IPS-18a (cell line): ENCODE results near the gene SEPTIN8.

ENCODE experiments used
- H3K27ac ChIP-seq: one replicate; pipeline ENCODE4 v1.5.1; 2013; ENCODE audit warnings: low read length
- H3K27me3 ChIP-seq: one replicate; pipeline ENCODE4 v1.6.1; 2013; ENCODE audit warnings: mild to moderate bottlenecking, low read length; ENCODE audit not compliant: control insufficient read depth, insufficient read depth
- H3K36me3 ChIP-seq: one replicate; pipeline ENCODE4 v1.6.1; 2013; ENCODE audit warnings: low read depth, low read length; ENCODE audit not compliant: control insufficient read depth
- H3K4me1 ChIP-seq: one replicate; pipeline ENCODE4 v1.6.1; 2013; ENCODE audit warnings: low read depth, low read length; ENCODE audit not compliant: control insufficient read depth
- H3K4me3 ChIP-seq: one replicate; pipeline ENCODE4 v1.5.1; 2013; ENCODE audit warnings: low read length
- H3K9ac ChIP-seq: one replicate; pipeline ENCODE4 v1.6.1; 2013; ENCODE audit warnings: mild to moderate bottlenecking, low read length, moderate library complexity
- H3K9me3 ChIP-seq: one replicate; pipeline ENCODE4 v1.6.1; 2013; ENCODE audit warnings: low read depth, low read length; ENCODE audit not compliant: control insufficient read depth

The SEPTIN8 gene

DNA sequence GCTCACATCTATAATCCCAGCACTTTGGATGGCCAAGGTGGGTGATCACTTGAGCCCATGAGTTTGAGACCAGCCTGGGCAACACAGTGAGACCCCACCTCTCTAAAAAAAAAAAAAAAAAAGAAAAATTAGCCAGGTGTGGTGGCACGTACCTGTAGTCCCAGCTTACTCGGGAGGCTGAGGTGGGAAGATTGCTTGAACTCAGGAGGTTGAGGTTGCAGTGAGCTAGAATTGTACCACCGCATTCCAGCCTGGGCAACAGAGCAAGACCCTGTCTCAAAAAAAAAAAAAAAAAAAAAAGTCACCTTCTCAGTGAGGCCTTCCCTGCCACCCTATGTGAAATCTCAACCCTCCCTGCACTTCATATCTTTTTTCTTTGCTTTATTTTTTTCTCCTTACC lies 14.0 kb upstream of the SEPTIN8 start:
- no peak overlapping the region for H3K4me3 ChIP-seq
- H3K27ac ChIP-seq: no peak overlapping the region
- H3K9me3 ChIP-seq: no peaks in the 10 kb centered on the region
- no peak overlapping the region for H3K9ac ChIP-seq
- no peaks in the 10 kb centered on the region for H3K36me3 ChIP-seq
- no peaks in the 10 kb centered on the region for H3K27me3 ChIP-seq
- no peaks in the 10 kb centered on the region for H3K4me1 ChIP-seq

DNA sequence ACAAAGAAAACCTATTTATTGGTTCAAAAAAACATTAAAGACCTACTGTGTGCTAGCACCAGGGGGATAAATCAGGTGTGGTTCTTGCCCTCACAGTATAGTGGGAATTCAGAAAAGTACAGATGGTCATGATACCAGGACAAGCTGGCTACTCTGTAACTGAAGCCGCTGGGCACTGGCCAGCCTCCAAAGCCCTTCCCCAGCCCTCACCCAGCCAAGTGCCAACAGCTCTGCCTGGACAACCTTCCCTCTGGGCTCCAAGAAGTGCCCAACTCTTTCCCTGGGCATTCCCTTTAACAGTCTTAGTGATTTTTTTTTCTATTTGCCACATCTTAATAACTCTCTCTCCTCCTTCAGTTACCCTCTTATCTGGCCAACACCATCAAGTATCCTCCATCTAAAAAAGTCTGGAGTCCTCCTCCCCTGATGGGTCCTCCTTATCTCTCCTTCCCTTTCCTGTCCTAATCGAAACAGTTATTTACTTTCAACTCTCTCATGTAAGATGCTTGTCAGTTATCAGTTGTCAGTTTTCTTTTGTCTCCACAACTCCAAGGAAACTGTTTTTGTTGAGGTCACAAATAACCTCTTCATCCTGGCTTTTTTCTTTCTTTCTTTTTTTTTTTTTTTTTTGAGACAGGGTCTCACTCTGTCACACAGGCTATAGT lies 13.3 kb upstream of the SEPTIN8 start:
- Histone ChIP-seq H3K4me3 (no peak overlapping the region), H3K4me1 (no peaks in the 10 kb centered on the region), H3K27ac (no peak overlapping the region), H3K36me3 (no peaks in the 10 kb centered on the region), H3K9me3 (no peaks in the 10 kb centered on the region), H3K27me3 (no peaks in the 10 kb centered on the region), H3K9ac (no peak overlapping the region)

DNA sequence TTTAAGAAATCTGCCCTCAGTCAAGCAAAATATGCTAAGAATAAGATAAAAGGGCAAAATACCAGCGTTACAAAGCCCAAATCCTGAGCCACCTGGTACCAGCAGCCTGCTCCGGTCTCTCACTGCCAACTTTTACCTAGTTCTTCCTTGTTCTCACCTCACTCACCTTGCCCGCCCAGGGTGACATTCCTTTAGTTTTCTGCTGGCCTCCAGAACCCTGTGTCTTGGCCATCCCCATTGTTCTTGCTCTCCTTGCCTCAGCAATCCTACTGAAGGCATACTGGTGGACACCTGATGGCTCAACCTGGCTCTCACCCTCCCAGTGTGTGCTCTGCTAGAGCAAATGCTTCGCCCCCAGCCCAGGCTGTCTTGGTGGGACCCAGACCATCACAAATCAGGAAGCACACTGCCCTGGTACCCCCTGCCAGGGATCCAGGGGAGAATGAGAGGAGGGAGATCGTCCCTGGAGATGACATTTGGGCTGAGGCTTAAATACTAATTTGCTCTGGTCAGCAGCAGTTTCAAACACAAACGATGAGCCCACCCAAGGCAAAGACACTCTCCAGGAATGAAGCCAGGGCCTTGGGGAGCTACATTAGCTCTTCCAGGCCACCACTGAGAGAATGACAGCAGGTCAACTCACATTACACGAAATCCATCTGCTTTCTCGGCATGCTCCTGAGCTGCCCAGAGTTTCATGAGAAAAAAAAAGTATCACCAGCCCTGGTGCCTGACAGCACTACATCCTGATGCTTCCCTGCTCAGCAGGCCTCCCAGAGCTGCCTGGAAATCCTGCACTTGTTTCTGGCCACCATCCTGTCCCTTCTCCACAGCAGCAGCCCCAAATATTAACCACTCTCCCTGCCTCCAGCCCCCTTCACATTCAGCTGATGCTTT lies 12.2 kb upstream of the SEPTIN8 start:
- H3K36me3 ChIP-seq: no peaks in the 10 kb centered on the region
- no peak overlapping the region for H3K9ac ChIP-seq
- no peaks in the 10 kb centered on the region for H3K9me3 ChIP-seq
- no peak overlapping the region for H3K4me3 ChIP-seq
- H3K27me3 ChIP-seq: no peaks in the 10 kb centered on the region
- no peak overlapping the region for H3K27ac ChIP-seq
- H3K4me1 ChIP-seq: no peaks in the 10 kb centered on the region

DNA sequence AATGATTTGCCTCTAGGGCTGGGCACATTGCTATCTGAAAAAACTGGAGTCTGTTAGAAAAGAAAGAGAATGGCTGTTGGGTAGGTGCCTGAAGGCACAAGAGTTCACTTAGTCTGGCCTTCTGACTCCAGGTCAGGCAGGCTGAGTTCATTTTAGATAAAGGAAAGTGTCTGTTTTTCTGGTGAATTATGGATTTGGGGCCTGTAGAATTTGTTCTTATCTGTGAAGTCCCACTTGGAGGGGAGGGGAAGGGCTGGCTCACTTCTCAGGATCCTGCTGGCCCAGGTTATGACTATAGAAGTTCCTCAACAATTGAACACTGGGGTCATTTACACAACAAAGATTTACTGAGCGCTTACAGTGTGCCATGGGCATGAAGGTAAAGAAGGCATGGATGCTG lies 11.5 kb upstream of the SEPTIN8 start:
- H3K4me3 ChIP-seq: no peak overlapping the region
- no peaks in the 10 kb centered on the region for H3K9me3 ChIP-seq
- H3K9ac ChIP-seq: no peak overlapping the region
- no peaks in the 10 kb centered on the region for H3K27me3 ChIP-seq
- no peaks in the 10 kb centered on the region for H3K36me3 ChIP-seq
- H3K4me1 ChIP-seq: no peaks in the 10 kb centered on the region
- no peak overlapping the region for H3K27ac ChIP-seq

DNA sequence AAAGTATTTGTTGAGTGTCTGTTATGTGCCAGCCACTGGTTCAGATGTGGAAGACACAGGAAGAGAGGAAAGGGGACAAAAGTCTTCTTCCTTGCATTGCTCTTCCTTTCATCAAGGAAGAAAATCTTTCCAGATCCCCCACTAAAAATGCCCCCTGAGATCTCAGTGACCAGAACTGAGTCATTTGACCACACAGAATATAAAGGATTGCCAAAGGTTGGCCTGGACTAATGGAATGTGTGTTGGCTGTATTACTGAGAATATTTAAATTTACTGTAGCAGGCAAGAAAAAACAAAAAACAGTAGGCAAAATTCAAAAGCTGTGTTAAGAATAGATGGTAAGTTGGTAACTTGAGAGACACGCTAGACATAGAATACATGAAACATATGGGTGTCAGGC lies 10.0 kb upstream of the SEPTIN8 start:
- H3K9me3 ChIP-seq: no peaks in the 10 kb centered on the region
- H3K27ac ChIP-seq: no peak overlapping the region
- no peak overlapping the region for H3K9ac ChIP-seq
- H3K4me3 ChIP-seq: no peak overlapping the region
- no peaks in the 10 kb centered on the region for H3K4me1 ChIP-seq
- H3K36me3 ChIP-seq: no peaks in the 10 kb centered on the region
- H3K27me3 ChIP-seq: peaks cover 1% of the 10 kb centered on the region

DNA sequence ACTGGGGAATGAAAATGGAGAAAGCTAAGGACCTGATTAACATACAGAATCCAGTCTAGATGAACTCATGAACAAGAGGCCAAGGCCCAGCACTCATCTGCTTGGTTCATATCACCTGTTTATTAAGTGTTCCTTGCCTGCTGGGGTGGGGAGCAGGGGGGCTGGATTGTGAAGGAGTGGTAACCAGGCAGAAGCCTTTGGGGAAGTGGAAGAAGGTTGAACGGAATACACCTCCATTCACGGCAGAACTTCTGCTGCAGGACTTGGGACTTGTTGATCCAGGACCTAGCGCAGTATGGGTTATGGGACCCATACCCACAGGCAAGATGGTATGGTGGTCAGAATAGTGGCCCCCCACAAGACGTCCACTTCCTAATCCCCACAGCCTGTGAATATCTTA lies 8.8 kb upstream of the SEPTIN8 start:
- Histone ChIP-seq H3K4me3 (no peak overlapping the region), H3K9me3 (no peaks in the 10 kb centered on the region), H3K36me3 (no peaks in the 10 kb centered on the region), H3K4me1 (no peaks in the 10 kb centered on the region), H3K27me3 (peaks cover 5% of the 10 kb centered on the region), H3K27ac (no peak overlapping the region), H3K9ac (no peak overlapping the region)

DNA sequence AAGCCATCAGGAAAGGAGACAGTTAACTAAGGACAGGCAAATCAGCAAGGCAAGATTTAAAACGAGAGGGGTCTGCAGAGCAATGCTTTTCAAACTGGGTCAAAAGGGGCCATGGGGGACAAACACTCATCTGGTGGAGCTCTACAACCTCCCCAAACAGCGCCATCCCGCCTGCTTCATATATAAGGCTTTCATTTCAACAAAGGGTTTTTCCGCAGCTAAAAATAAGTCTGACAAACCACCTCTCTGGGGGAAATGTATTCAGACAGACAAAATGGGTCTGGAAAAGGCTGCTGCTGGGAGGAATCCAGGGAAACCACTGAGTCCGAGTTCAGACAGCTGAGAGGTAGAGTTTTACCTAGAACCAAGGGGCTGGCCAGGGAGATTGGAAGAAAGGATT lies 8.3 kb upstream of the SEPTIN8 start:
- peaks cover 5% of the 10 kb centered on the region for H3K27me3 ChIP-seq
- H3K4me3 ChIP-seq: no peak overlapping the region
- no peaks in the 10 kb centered on the region for H3K4me1 ChIP-seq
- H3K9ac ChIP-seq: no peak overlapping the region
- no peaks in the 10 kb centered on the region for H3K9me3 ChIP-seq
- H3K27ac ChIP-seq: no peak overlapping the region
- no peaks in the 10 kb centered on the region for H3K36me3 ChIP-seq

DNA sequence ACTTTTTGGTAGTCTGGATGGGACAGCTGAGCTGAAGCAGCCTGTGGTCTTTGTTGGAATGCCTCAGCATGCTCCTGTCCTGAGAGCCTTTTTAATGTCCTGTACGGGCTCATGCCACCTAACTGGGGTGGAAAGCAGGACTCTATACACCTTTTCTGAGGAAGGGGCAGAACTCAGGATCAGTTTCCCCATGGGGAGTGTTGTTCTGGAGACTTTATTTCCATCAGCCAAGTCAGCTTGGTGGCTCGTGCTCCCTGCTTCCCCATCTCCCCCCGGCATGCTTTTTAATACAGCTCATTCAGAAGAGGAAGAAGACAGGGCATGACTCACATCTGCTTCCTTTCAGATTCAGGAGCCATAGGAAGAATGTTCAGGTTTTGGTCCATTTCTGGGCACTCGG lies 5.1 kb upstream of the SEPTIN8 start:
- Histone ChIP-seq H3K27me3 (peaks cover 29% of the 10 kb centered on the region), H3K9ac (no peak overlapping the region), H3K4me1 (no peaks in the 10 kb centered on the region), H3K9me3 (no peaks in the 10 kb centered on the region), H3K4me3 (no peak overlapping the region), H3K27ac (no peak overlapping the region), H3K36me3 (no peaks in the 10 kb centered on the region)

DNA sequence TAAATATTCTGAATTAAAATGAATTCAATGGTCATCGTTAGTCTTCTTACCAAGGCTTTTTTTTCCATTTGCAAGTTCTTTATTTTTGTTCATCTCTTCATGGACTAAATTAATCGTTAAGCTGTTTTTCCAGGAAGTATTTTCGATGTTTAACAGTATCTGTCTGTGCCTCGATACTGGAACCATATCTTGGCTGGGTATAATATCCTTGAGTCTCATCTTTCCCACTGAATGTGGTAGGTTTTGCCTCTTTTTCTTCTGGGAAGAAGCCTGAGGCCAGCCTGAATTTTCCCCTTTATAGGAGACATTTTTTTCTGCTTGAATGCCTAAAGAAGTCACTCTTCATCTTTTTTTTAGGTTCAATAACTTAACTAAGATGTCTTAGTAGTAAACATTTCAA lies 4.0 kb upstream of the SEPTIN8 start:
- H3K9ac ChIP-seq: no peak overlapping the region
- H3K27ac ChIP-seq: no peak overlapping the region
- peaks cover 4% of the 10 kb centered on the region for H3K4me1 ChIP-seq
- H3K27me3 ChIP-seq: peaks cover 36% of the 10 kb centered on the region
- H3K4me3 ChIP-seq: no peak overlapping the region
- no peaks in the 10 kb centered on the region for H3K9me3 ChIP-seq
- H3K36me3 ChIP-seq: no peaks in the 10 kb centered on the region

DNA sequence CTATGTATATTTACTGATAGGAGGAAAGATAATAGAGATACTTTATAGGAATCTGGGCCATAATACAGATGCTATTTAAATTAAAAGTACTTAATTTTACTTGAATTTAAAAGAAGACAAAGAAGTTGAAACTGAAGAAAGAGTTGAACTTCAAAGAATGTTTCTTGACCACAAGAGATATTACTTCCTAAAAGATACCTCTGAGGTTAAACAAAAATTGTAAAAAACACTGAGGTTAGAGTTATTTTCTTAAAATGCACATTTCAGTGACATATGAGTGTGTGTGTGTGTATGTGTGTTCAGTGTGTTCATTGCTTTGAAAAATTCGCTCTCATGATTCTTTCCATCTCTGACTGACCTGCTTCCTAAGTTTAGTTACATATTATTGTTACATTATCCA lies 3.5 kb upstream of the SEPTIN8 start:
- H3K4me1 ChIP-seq: peaks cover 9% of the 10 kb centered on the region
- no peak overlapping the region for H3K4me3 ChIP-seq
- H3K27me3 ChIP-seq: peaks cover 40% of the 10 kb centered on the region
- H3K9ac ChIP-seq: no peak overlapping the region
- H3K9me3 ChIP-seq: no peaks in the 10 kb centered on the region
- H3K36me3 ChIP-seq: no peaks in the 10 kb centered on the region
- no peak overlapping the region for H3K27ac ChIP-seq

DNA sequence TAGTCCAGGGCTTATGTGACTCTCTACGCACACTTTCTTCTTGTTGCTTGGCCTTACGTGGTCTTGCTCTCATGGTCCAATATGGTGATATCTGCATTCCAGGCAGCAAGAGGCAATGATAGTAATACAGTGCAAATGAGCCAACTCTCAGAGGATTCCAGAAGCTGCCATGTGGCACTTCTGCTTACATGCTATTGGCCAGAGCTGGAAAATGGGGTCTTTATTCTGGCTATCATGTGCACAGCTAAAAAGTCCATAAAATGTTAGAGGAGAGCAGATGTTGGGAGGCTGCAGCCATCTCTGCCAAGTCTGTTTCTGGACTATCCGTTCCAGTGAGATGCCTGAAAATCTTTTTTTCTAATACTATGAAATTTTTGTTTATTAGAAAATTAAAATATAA lies 2.9 kb upstream of the SEPTIN8 start:
- no peak overlapping the region for H3K4me3 ChIP-seq
- H3K9ac ChIP-seq: no peak overlapping the region
- H3K36me3 ChIP-seq: no peaks in the 10 kb centered on the region
- H3K9me3 ChIP-seq: no peaks in the 10 kb centered on the region
- H3K27ac ChIP-seq: no peak overlapping the region
- H3K4me1 ChIP-seq: peaks cover 10% of the 10 kb centered on the region
- H3K27me3 ChIP-seq: peaks cover 47% of the 10 kb centered on the region

DNA sequence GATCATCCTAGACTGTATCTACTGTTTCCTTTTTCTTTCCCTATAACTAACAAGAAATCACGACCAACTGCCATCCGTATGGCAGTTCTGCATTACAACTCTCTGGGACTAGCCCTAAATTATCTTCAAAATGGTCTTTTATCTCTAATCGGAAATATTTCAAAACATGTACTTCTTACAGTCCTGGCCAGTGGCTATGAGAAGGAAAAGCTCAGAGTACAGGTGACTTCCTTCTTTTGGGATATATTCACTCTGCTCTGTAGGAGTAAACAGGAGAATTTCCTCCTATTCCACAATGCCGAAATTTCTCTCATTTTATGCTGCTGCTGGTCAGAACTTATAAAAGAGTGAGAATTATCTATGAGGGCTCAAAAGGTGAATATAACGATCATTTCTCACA lies 1.8 kb upstream of the SEPTIN8 start:
- no peak overlapping the region for H3K27ac ChIP-seq
- H3K27me3 ChIP-seq: peaks cover 50% of the 10 kb centered on the region
- H3K9ac ChIP-seq: no peak overlapping the region
- peaks cover 10% of the 10 kb centered on the region for H3K4me1 ChIP-seq
- no peaks in the 10 kb centered on the region for H3K36me3 ChIP-seq
- H3K4me3 ChIP-seq: no peak overlapping the region
- no peaks in the 10 kb centered on the region for H3K9me3 ChIP-seq
